ENCODE results near the gene LBHD2.

Gene LBHD2

DNA sequence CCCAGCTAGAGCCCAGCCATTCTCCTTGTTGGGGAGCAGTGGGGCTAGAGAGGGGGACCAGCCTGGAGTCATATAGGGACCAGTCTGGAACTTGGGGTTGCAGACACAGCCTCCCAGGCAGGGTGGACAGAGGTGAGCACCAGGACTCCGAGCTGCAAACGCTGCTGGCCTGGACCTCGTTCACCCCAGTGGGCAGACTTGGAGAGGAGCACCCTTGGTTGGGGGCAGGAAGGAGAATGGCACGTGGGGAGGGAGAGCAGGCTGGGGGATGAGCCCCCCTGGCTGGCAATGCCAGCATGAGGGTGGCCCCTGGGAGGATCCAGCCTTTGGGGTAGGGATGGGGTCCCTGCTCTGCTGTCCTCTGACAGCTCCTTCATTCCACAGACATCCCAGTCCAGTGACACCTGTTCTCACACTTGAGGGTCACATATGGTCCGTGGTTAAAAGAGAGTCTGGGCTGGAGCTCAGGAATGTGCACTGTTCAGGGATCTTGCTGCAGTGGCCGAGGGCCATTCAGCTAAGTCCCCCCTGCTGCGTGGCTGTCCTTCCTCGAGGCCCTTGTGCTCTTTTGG lies 2.8 kb downstream of the LBHD2 start:
- no peak overlapping the region for H3K4me2 ChIP-seq (ENCODE audit: insufficient read depth, low read length, poor library complexity, severe bottlenecking)
- H2AK5ac ChIP-seq (ENCODE audit: low read depth, low read length), result peak overlapping the region; percentile 70
- peaks cover 0 to 4% of the 10 kb centered on the region in 2 donors for H3K9me3 ChIP-seq (replicated peaks in 1 of 2; ENCODE audit: control insufficient read depth in 2 of 2, insufficient read depth in 1 of 2, low read depth in 1 of 2, low read length in 2 of 2)
- no peak overlapping the region for H2BK15ac ChIP-seq (ENCODE audit: low read length)
- H2AFZ ChIP-seq (ENCODE audit: low read length), result no peak overlapping the region
- H4K91ac ChIP-seq (ENCODE audit: low read depth, low read length, poor library complexity), result no peak overlapping the region
- no peak overlapping the region for H4K8ac ChIP-seq (ENCODE audit: low read depth, low read length)
- no peak overlapping the region for H2BK5ac ChIP-seq (ENCODE audit: low read length)
- H3K4ac ChIP-seq (ENCODE audit: low read length), result no peak overlapping the region
- H3K14ac ChIP-seq (ENCODE audit: low read length), result no peak overlapping the region
- no peak overlapping the region for H2BK120ac ChIP-seq (ENCODE audit: low read depth, low read length)
- H3K27ac ChIP-seq (replicated peaks; ENCODE audit: low read length), result no peak overlapping the region
- peaks cover 3% of the 10 kb centered on the region for H3K79me1 ChIP-seq (ENCODE audit: low read depth, low read length)
- no CpG with 5 or more reads among the region's 8 CpGs for WGBS, 2 donors (ENCODE audit: extremely low coverage in 2 of 2, insufficient read length in 2 of 2, insufficient replicate concordance in 1 of 2)
- DNase-seq (ENCODE audit: low spot score), result no peak
- H3K36me3 ChIP-seq (replicated peaks in 1 of 2; ENCODE audit: control insufficient read depth in 2 of 2, insufficient read depth in 2 of 2, low read length in 2 of 2), result no peaks in the 10 kb centered on the region
- H3K23ac ChIP-seq (ENCODE audit: low read depth, low read length, poor library complexity), result no peak overlapping the region
- peak overlapping the region; percentile 22 for H3K18ac ChIP-seq (ENCODE audit: low read length)
- no peak overlapping the region for H3K4me3 ChIP-seq (ENCODE audit: low read length in 2 of 2)
- peaks cover 4 to 82% (median 32%) of the 10 kb centered on the region in 3 experiments for H3K27me3 ChIP-seq (ENCODE audit: control insufficient read depth in 3 of 3, insufficient read depth in 3 of 3, low read depth in 1 of 3, low read length in 3 of 3)
- H3K4me1 ChIP-seq (ENCODE audit: control insufficient read depth in 2 of 2, insufficient read depth in 1 of 2, low read depth in 1 of 2, low read length in 2 of 2), result peaks cover 0 to 10% of the 10 kb centered on the region in 2 donors
- peak overlapping the region; percentile 53 for H3K9ac ChIP-seq (ENCODE audit: low read depth, low read length, poor library complexity)
- H2BK12ac ChIP-seq (ENCODE audit: low read length), result peak overlapping the region; percentile 5

DNA sequence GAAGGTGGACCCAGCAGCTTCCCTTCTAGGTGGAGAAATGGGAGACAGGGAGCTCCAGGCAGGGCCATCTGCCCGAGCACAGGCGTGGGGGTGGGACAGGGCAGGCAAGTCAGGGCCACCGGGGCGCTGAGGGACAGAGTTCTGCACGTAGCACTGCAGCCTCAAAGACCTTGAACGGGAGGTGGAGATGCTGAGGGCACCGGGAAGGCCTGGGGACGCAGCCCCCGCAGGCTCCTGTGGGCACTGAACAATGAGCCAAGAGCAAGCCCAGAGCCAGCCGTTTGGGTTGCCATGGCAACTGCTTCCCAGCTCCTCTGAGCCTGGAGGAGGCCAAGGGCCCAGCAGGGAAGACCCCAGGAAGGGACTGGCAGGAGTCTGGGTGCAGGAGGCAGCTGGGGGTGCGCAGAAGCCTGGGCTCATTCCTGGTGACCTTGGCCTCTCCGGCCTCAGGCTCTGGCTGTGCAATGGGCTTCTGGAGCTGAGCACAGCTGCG lies 3.4 kb downstream of the LBHD2 start:
- Histone ChIP-seq H3K4me3 (ENCODE audit: low read length in 2 of 2) (no peak overlapping the region), H2AFZ (ENCODE audit: low read length) (no peak overlapping the region), H2BK15ac (ENCODE audit: low read length) (no peak overlapping the region), H3K27ac (replicated peaks; ENCODE audit: low read length) (no peak overlapping the region), H2AK5ac (ENCODE audit: low read depth, low read length) (peak overlapping the region; percentile 73), H3K18ac (ENCODE audit: low read length) (peak overlapping the region; percentile 89), H3K4me2 (ENCODE audit: insufficient read depth, low read length, poor library complexity, severe bottlenecking) (no peak overlapping the region), H2BK120ac (ENCODE audit: low read depth, low read length) (no peak overlapping the region), H3K4me1 (ENCODE audit: control insufficient read depth in 2 of 2, insufficient read depth in 1 of 2, low read depth in 1 of 2, low read length in 2 of 2) (peaks cover 0 to 10% of the 10 kb centered on the region in 2 donors), H3K9me3 (replicated peaks in 1 of 2; ENCODE audit: control insufficient read depth in 2 of 2, insufficient read depth in 1 of 2, low read depth in 1 of 2, low read length in 2 of 2) (peaks cover 0 to 2% of the 10 kb centered on the region in 2 donors), H2BK12ac (ENCODE audit: low read length) (no peak overlapping the region), H3K27me3 (ENCODE audit: control insufficient read depth in 3 of 3, insufficient read depth in 3 of 3, low read depth in 1 of 3, low read length in 3 of 3) (peaks cover 4 to 84% (median 30%) of the 10 kb centered on the region in 3 experiments), H3K4ac (ENCODE audit: low read length) (no peak overlapping the region), H3K36me3 (replicated peaks in 1 of 2; ENCODE audit: control insufficient read depth in 2 of 2, insufficient read depth in 2 of 2, low read length in 2 of 2) (no peaks in the 10 kb centered on the region), H4K8ac (ENCODE audit: low read depth, low read length) (no peak overlapping the region), H3K14ac (ENCODE audit: low read length) (no peak overlapping the region), H4K91ac (ENCODE audit: low read depth, low read length, poor library complexity) (no peak overlapping the region), H3K9ac (ENCODE audit: low read depth, low read length, poor library complexity) (no peak overlapping the region), H3K79me1 (ENCODE audit: low read depth, low read length) (peaks cover 3% of the 10 kb centered on the region), H3K23ac (ENCODE audit: low read depth, low read length, poor library complexity) (no peak overlapping the region), H2BK5ac (ENCODE audit: low read length) (no peak overlapping the region)
- peak; percentile 49 for DNase-seq (ENCODE audit: low spot score)
- no CpG with 5 or more reads among the region's 13 CpGs for WGBS, 2 donors (ENCODE audit: extremely low coverage in 2 of 2, insufficient read length in 2 of 2, insufficient replicate concordance in 1 of 2)

DNA sequence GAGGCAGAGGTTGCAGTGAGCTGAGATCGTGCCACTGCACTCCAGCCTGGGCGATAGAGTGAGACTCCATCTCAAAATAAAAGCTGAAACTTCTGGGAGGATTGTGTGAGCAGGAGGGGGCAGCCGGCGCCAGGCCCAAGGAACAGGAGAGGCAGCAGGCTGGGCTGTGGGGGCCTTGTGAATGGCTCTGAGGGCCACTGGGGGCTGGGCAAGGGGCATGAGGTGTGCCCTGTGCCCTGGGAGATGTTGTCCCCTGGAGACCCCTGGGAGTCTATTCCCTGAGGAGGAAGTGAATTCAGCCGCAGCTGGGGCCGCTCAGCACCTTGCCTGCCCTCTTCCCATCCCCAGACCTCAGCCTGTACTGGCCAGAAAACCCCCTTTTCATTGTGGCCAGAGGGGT lies 4.9 kb downstream of the LBHD2 start:
- DNase-seq (ENCODE audit: low spot score), result no peak
- no CpG with 5 or more reads among the region's 6 CpGs for WGBS, 2 donors (ENCODE audit: extremely low coverage in 2 of 2, insufficient read length in 2 of 2, insufficient replicate concordance in 1 of 2)
- no peak overlapping the region for H3K27ac ChIP-seq (replicated peaks; ENCODE audit: low read length)
- no peak overlapping the region for H2BK15ac ChIP-seq (ENCODE audit: low read length)
- H3K4me3 ChIP-seq (ENCODE audit: low read length in 2 of 2), result no peak overlapping the region
- H2BK120ac ChIP-seq (ENCODE audit: low read depth, low read length), result no peak overlapping the region
- no peak overlapping the region for H3K23ac ChIP-seq (ENCODE audit: low read depth, low read length, poor library complexity)
- peak overlapping the region; percentile 53 for H2BK5ac ChIP-seq (ENCODE audit: low read length)
- peaks cover 4 to 89% (median 25%) of the 10 kb centered on the region in 3 experiments for H3K27me3 ChIP-seq (ENCODE audit: control insufficient read depth in 3 of 3, insufficient read depth in 3 of 3, low read depth in 1 of 3, low read length in 3 of 3)
- H4K8ac ChIP-seq (ENCODE audit: low read depth, low read length), result no peak overlapping the region
- no peaks in the 10 kb centered on the region for H3K9me3 ChIP-seq (replicated peaks in 1 of 2; ENCODE audit: control insufficient read depth in 2 of 2, insufficient read depth in 1 of 2, low read depth in 1 of 2, low read length in 2 of 2)
- no peak overlapping the region for H3K4me2 ChIP-seq (ENCODE audit: insufficient read depth, low read length, poor library complexity, severe bottlenecking)
- H3K4me1 ChIP-seq (ENCODE audit: control insufficient read depth in 2 of 2, insufficient read depth in 1 of 2, low read depth in 1 of 2, low read length in 2 of 2), result peaks cover 5 to 10% of the 10 kb centered on the region in 2 donors
- H2BK12ac ChIP-seq (ENCODE audit: low read length), result no peak overlapping the region
- H3K14ac ChIP-seq (ENCODE audit: low read length), result no peak overlapping the region
- H3K4ac ChIP-seq (ENCODE audit: low read length), result no peak overlapping the region
- peaks cover 3% of the 10 kb centered on the region for H3K79me1 ChIP-seq (ENCODE audit: low read depth, low read length)
- H3K18ac ChIP-seq (ENCODE audit: low read length), result peak overlapping the region; percentile 17
- no peak overlapping the region for H4K91ac ChIP-seq (ENCODE audit: low read depth, low read length, poor library complexity)
- no peak overlapping the region for H2AFZ ChIP-seq (ENCODE audit: low read length)
- no peak overlapping the region for H3K9ac ChIP-seq (ENCODE audit: low read depth, low read length, poor library complexity)
- no peaks in the 10 kb centered on the region for H3K36me3 ChIP-seq (replicated peaks in 1 of 2; ENCODE audit: control insufficient read depth in 2 of 2, insufficient read depth in 2 of 2, low read length in 2 of 2)
- H2AK5ac ChIP-seq (ENCODE audit: low read depth, low read length), result peak overlapping the region; percentile 70

DNA sequence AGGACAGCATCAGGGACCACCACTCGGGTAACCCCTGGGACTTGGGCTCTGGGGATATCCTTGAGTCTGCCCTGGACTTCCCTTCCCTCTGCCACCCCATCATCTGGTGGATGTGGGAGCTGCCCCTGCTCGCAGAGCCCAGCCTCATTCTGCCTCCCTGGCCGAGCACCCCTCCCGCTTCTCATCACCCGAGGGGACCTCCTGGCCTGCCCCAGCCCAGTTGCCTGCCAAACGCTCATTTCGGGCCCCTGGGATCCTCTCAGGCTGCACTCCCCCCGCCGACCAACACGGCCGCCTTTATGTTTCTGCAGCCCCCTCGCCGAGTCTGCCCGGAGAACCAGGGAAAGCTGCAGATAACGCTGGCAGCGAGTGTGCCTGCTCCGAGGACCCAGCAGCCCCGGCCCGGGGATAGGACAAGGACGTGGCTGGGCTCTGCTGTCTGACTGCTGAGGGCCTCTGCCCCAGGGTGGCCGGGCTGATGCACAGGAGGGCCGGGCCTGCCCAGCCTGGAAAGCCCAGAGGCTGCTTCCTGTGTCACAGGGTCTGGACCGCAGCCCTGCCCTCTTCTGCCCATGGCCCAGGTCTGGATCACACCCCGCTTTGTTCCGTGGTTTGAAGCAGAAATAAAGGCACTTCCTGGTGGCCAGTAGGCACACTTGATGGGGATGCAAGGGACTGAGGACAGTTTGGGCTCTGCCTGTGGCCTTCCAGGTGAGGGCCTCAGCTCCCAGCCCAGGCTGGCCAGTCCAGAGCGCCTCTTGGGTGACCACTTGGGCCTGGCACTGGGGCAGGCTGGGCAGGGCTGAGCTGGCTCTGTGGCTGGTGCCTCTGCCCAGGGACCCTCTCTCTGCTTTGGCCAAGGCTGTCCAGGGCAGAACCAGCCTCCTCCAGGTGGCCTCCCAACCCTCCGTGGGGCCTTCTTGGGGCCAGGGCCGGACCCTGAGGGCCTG lies 5.7 kb downstream of the LBHD2 start:
- no peak overlapping the region for H3K4me2 ChIP-seq (ENCODE audit: insufficient read depth, low read length, poor library complexity, severe bottlenecking)
- H3K27me3 ChIP-seq (ENCODE audit: control insufficient read depth in 3 of 3, insufficient read depth in 3 of 3, low read depth in 1 of 3, low read length in 3 of 3), result peaks cover 0 to 85% (median 17%) of the 10 kb centered on the region in 3 experiments
- H3K27ac ChIP-seq (replicated peaks; ENCODE audit: low read length), result no peak overlapping the region
- H3K4me1 ChIP-seq (ENCODE audit: control insufficient read depth in 2 of 2, insufficient read depth in 1 of 2, low read depth in 1 of 2, low read length in 2 of 2), result peaks cover 10% of the 10 kb centered on the region in 2 donors
- H3K18ac ChIP-seq (ENCODE audit: low read length), result peak overlapping the region; percentile 57
- H4K91ac ChIP-seq (ENCODE audit: low read depth, low read length, poor library complexity), result no peak overlapping the region
- H2BK5ac ChIP-seq (ENCODE audit: low read length), result peak overlapping the region; percentile 53
- H3K4ac ChIP-seq (ENCODE audit: low read length), result no peak overlapping the region
- peak overlapping the region; percentile 96 for H2AK5ac ChIP-seq (ENCODE audit: low read depth, low read length)
- no peak overlapping the region for H2BK120ac ChIP-seq (ENCODE audit: low read depth, low read length)
- H3K4me3 ChIP-seq (ENCODE audit: low read length in 2 of 2), result no peak overlapping the region
- H4K8ac ChIP-seq (ENCODE audit: low read depth, low read length), result peak overlapping the region; percentile 17
- no peaks in the 10 kb centered on the region for H3K9me3 ChIP-seq (replicated peaks in 1 of 2; ENCODE audit: control insufficient read depth in 2 of 2, insufficient read depth in 1 of 2, low read depth in 1 of 2, low read length in 2 of 2)
- WGBS, 2 donors (ENCODE audit: extremely low coverage in 2 of 2, insufficient read length in 2 of 2, insufficient replicate concordance in 1 of 2), result no CpG with 5 or more reads among the region's 28 CpGs
- H3K14ac ChIP-seq (ENCODE audit: low read length), result no peak overlapping the region
- no peak overlapping the region for H3K9ac ChIP-seq (ENCODE audit: low read depth, low read length, poor library complexity)
- peak overlapping the region; percentile 55 for H3K23ac ChIP-seq (ENCODE audit: low read depth, low read length, poor library complexity)
- H2BK15ac ChIP-seq (ENCODE audit: low read length), result peak overlapping the region; percentile 67
- peaks cover 3% of the 10 kb centered on the region for H3K79me1 ChIP-seq (ENCODE audit: low read depth, low read length)
- H3K36me3 ChIP-seq (replicated peaks in 1 of 2; ENCODE audit: control insufficient read depth in 2 of 2, insufficient read depth in 2 of 2, low read length in 2 of 2), result no peaks in the 10 kb centered on the region
- peak overlapping the region; percentile 24 for H2BK12ac ChIP-seq (ENCODE audit: low read length)
- DNase-seq (ENCODE audit: low spot score), result no peak
- no peak overlapping the region for H2AFZ ChIP-seq (ENCODE audit: low read length)

Measured in neuronal stem cell (in vitro differentiated cells).